ENCODE data around the gene STEAP4. TPM values are rescaled to one million over a fixed set of nuclear protein-coding genes. Genes with fewer than 3 reads are reported as not detected.
"Not testable (repeated sequence)": the region's sequence is repeated elsewhere in the genome, so short reads cannot be mapped to it uniquely, and the experiment has no call there.

The STEAP4 gene
- polyA plus RNA-seq, 1 experiment = not detected

DNA sequence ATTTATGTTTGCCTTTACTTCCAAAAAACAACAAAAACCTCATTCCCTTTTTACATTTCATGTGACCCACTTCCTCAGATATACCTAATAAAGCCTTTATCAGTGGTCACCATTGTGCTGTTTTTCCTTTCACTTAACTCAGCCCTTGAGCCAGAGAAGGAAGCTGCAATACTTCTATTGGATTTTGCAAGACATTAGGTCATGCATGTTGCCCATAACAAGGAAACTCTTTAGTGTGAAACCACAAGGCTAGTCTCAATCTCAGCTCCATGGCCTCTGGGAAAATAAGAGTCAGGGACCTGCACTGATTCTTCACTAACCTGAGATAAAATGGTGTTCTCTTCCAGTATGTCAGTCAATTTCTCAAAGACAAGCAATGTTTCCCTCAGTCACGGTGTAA, 27.8 kb downstream of the STEAP4 start:
- DNase-seq (ENCODE audit: low read depth, low spot score) = no peak
- Histone ChIP-seq H3K9me3 (ENCODE audit: control insufficient read depth, insufficient read depth, low read length) (no peaks in the 10 kb centered on the region), H3K27ac (ENCODE audit: low read depth, low read length) (no peak overlapping the region), H3K4me3 (ENCODE audit: low read depth, low read length) (no peak overlapping the region), H3K27me3 (ENCODE audit: control insufficient read depth, insufficient read depth, low read length) (no peaks in the 10 kb centered on the region)
- POLR2A ChIA-PET = interaction anchor here (0.6 kb wide), 1 partner anchor 15 kb away, joined by 5 read pairs; no protein-coding TSS in a partner anchor
- CTCF ChIA-PET = no interaction called here
- TF ChIP-seq, protein P1, sequence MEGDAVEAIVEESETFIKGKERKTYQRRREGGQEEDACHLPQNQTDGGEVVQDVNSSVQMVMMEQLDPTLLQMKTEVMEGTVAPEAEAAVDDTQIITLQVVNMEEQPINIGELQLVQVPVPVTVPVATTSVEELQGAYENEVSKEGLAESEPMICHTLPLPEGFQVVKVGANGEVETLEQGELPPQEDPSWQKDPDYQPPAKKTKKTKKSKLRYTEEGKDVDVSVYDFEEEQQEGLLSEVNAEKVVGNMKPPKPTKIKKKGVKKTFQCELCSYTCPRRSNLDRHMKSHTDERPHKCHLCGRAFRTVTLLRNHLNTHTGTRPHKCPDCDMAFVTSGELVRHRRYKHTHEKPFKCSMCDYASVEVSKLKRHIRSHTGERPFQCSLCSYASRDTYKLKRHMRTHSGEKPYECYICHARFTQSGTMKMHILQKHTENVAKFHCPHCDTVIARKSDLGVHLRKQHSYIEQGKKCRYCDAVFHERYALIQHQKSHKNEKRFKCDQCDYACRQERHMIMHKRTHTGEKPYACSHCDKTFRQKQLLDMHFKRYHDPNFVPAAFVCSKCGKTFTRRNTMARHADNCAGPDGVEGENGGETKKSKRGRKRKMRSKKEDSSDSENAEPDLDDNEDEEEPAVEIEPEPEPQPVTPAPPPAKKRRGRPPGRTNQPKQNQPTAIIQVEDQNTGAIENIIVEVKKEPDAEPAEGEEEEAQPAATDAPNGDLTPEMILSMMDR (IDR thresholded peaks at IDR 0.05; ENCODE audit: low read depth, low read length) = no peak

DNA sequence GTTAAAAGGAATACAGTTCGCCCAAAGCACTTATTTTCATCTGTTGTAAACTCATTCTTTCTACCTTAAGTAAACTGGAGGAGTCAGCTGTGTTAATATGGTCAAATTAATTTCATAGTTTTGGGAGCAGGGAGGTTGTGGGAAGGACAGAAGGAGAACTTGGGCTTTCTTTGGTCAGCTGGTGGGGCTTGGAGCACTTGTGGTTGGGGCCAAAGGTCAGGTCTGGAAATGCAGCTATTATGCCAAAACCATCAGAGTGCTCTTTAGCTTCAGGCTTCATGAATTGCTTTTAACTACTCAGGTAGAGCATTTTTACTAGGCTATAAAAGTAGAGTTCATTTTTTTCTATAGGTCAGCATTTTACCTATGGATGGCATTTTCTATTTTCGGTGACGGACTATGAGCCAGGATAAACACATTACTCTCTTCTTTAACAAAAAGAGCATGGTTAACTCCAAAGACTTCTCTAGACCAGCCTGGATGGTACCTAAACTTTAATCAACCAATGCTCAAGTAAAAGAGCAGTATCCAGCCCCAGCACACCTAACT, 30.0 kb downstream of the STEAP4 start:
- Histone ChIP-seq H3K4me3 (ENCODE audit: low read depth, low read length) (no peak overlapping the region), H3K9me3 (ENCODE audit: control insufficient read depth, insufficient read depth, low read length) (no peaks in the 10 kb centered on the region), H3K27me3 (ENCODE audit: control insufficient read depth, insufficient read depth, low read length) (no peaks in the 10 kb centered on the region), H3K27ac (ENCODE audit: low read depth, low read length) (no peak overlapping the region)
- ChIA-PET CTCF (no interaction called here), POLR2A (no interaction called here)
- DNase-seq (ENCODE audit: low read depth, low spot score) = no peak
- TF ChIP-seq, protein P1 (IDR thresholded peaks at IDR 0.05; ENCODE audit: low read depth, low read length) = no peak

DNA sequence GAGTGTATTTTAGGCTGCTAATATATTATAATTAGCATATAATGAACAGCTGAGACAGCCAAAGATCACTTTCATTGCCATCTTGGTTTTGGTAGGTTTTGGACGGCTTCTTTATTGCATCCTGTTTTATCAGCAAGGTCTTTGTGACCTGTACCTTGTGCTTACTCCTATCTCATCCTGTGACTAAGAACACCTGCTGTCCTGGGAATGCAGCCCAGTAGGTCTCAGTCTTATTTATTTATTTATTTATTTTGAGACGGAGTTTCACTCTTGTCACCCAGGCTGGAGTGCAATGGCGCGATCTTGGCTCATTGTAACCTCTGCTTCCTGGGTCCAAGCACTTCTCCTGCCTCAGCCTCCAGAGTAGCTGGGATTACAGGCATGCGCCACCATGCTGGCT, 31.8 kb downstream of the STEAP4 start:
- H3K27me3 ChIP-seq (ENCODE audit: control insufficient read depth, insufficient read depth, low read length); H3K4me3 ChIP-seq (ENCODE audit: low read depth, low read length); H3K9me3 ChIP-seq (ENCODE audit: control insufficient read depth, insufficient read depth, low read length); DNase-seq (ENCODE audit: low read depth, low spot score); CTCF ChIA-PET; POLR2A ChIA-PET; H3K27ac ChIP-seq (ENCODE audit: low read depth, low read length): not testable (repeated sequence)

DNA sequence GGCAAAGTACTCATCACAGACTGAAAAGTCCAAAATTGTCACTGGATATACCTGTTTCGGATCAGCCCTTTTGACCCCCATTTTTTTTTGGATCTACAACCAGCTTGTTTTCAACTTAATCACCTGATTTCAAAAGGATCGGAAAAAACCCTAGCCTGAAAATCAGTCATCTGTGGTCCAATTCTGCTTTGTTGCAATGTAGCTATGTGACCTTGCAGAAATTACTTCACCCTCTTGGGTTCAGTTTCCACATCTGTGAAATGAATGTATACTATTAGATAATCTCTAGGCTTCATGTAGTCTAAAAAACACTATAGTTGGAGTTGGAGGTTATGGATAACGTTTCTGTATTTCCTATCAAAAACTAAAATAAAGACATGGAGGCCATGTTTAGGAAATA, 37.1 kb downstream of the STEAP4 start:
- H3K27me3 ChIP-seq (ENCODE audit: control insufficient read depth, insufficient read depth, low read length) = no peaks in the 10 kb centered on the region
- CTCF ChIA-PET = no interaction called here

DNA sequence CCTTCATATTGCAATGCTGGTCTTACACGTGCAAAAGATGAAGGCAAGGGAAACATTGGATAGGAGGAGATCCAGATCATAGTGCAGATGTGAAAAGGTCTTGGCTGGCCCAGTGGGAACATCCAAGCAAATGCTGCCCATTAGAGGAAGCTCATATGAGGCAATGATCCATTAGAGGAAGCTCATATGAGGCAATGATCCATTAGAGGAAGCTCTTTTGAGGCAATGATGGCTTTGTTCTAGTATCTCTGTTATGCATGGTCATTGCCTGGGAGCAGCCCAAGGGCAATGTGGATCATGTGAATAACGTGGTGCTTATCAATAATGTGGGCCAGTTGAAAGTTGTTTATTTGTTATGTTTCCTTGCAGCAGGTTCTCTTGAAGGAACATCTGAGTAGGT, 37.8 kb downstream of the STEAP4 start:
- H3K27me3 ChIP-seq (ENCODE audit: control insufficient read depth, insufficient read depth, low read length) = no peaks in the 10 kb centered on the region
- no peak overlapping the region for H3K4me3 ChIP-seq (ENCODE audit: low read depth, low read length)
- no peak overlapping the region for H3K27ac ChIP-seq (ENCODE audit: low read depth, low read length)
- POLR2A ChIA-PET = no interaction called here
- no peak for DNase-seq (ENCODE audit: low read depth, low spot score)
- CTCF ChIA-PET = no interaction called here
- no peaks in the 10 kb centered on the region for H3K9me3 ChIP-seq (ENCODE audit: control insufficient read depth, insufficient read depth, low read length)
- TF ChIP-seq, protein P1 (IDR thresholded peaks at IDR 0.05; ENCODE audit: low read depth, low read length) = no peak

More for the DNA sequence above, 37.1 kb downstream of the STEAP4 start:
- POLR2A ChIA-PET = no interaction called here
- no peaks in the 10 kb centered on the region for H3K9me3 ChIP-seq (ENCODE audit: control insufficient read depth, insufficient read depth, low read length)
- H3K4me3 ChIP-seq (ENCODE audit: low read depth, low read length) = no peak overlapping the region
- DNase-seq (ENCODE audit: low read depth, low spot score) = no peak
- no peak overlapping the region for H3K27ac ChIP-seq (ENCODE audit: low read depth, low read length)
- TF ChIP-seq, protein P1 (IDR thresholded peaks at IDR 0.05; ENCODE audit: low read depth, low read length) = no peak

DNA sequence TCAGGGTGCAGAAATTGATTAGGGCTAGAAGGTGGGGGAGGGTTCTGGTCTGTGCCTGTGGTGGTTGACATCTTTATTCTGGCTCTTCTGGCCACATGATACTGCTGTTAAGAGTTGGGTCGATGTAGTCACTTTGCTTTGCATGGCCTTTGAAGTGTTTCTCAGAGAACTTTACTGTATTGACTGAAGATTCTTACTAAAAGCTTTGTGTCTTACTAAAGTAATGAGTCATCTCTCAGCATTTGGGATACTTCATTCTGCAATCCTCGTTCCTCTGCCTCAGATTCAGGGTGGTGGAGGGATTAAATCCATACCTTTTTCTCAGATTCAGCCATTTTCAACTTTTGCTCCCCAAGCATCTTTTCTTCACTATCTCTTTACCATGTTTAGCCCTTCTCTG, 38.6 kb downstream of the STEAP4 start:
- H3K27ac ChIP-seq (ENCODE audit: low read depth, low read length) = no peak overlapping the region
- ChIA-PET CTCF (no interaction called here), POLR2A (no interaction called here)
- no peak overlapping the region for H3K4me3 ChIP-seq (ENCODE audit: low read depth, low read length)
- H3K9me3 ChIP-seq (ENCODE audit: control insufficient read depth, insufficient read depth, low read length) = no peaks in the 10 kb centered on the region
- no peaks in the 10 kb centered on the region for H3K27me3 ChIP-seq (ENCODE audit: control insufficient read depth, insufficient read depth, low read length)
- TF ChIP-seq, protein P1 (IDR thresholded peaks at IDR 0.05; ENCODE audit: low read depth, low read length) = no peak
- no peak for DNase-seq (ENCODE audit: low read depth, low spot score)

Data from AG04450 (cell line).